CD4-positive, alpha-beta T cell treated with Interleukin-15 for 4 hours (primary cell): ENCODE data around the gene RAB6B.

Source experiments
- DNase-seq: peaks from one replicate; pipeline ENCODE4 v3.0.0-alpha.2; 2020; ENCODE audit warnings: low spot score

Gene RAB6B

GRCh38 chr3:133894353-133895207, 1.1 kb downstream of the RAB6B start:
- DNase-seq, result no peak

- no peak for DNase-seq
Observed at GRCh38 chr3:133893683-133894352, 1.9 kb downstream of the RAB6B start.

- no peak for DNase-seq
Observed at GRCh38 chr3:133892541-133893231, 3.0 kb downstream of the RAB6B start.

- DNase-seq, result no peak
Observed at GRCh38 chr3:133891662-133892378, 3.9 kb downstream of the RAB6B start.

- no peak for DNase-seq
Observed at GRCh38 chr3:133890972-133891644, 4.6 kb downstream of the RAB6B start.

- no peak for DNase-seq
Observed at GRCh38 chr3:133890037-133890436, 5.6 kb downstream of the RAB6B start.

- DNase-seq, result no peak
Observed at GRCh38 chr3:133888726-133889340, 6.8 kb downstream of the RAB6B start.

GRCh38 chr3:133887803-133888703, 7.6 kb downstream of the RAB6B start:
- no peak for DNase-seq

- DNase-seq, result no peak
Observed at GRCh38 chr3:133887074-133887802, 8.4 kb downstream of the RAB6B start.

GRCh38 chr3:133886031-133886722, 9.5 kb downstream of the RAB6B start:
- no peak for DNase-seq

- no peak for DNase-seq
Observed at GRCh38 chr3:133884887-133885711, 10.6 kb downstream of the RAB6B start.

GRCh38 chr3:133884054-133884886, 11.4 kb downstream of the RAB6B start:
- DNase-seq, result no peak

GRCh38 chr3:133883641-133884040, 12.0 kb downstream of the RAB6B start:
- DNase-seq, result no peak

- no peak for DNase-seq
Observed at GRCh38 chr3:133882986-133883586, 12.6 kb downstream of the RAB6B start.

- no peak for DNase-seq
Observed at GRCh38 chr3:133881939-133882825, 13.5 kb downstream of the RAB6B start.
